ENCODE data around the gene PIGB.
"Not testable (repeated sequence)": the region's sequence is repeated elsewhere in the genome, so short reads cannot be mapped to it uniquely, and the experiment has no call there.

Gene PIGB

DNA sequence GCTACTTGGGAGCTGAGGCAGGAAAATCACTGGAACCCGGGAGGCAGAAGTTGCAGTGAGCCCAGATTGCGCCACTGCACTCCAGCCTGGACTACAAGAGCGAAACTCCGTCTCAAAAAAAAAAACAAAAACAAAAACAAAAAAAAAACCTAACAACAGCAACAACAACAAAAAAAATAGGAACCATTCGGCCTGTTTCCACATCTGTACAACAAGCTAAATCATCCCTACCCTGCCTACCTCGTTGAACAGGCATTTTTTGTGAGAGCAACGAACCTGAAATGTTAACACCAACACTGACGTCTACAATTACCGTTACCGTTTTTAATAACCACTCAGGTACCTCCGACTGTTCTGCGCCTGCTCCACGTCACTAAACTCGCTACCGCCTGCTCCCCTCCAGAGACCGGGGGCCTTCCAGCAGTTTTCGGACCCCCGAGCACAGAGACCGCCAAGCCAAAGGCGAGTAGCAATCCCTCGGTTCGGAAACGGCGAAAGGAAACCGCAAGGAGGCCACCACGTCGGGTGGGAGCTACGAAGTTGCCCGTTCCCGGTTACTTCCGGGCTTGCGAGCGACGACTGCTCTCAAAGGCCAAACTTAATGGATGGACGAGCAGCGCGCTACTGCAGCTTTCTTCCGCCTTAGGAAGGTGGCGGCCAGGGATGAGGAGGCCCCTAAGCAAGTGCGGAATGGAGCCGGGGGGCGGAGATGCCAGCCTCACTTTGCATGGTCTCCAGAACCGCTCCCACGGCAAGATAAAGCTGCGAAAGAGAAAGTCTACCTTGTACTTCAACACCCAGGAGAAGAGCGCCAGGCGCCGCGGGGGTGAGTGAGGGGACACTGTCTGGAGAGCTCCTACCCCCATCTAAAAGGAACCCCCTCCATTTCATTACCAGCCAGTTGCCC is at the start of gene PIGB, which contains the start of gene PIGBOS1:
Gene PIGB (plus strand): TSS at position 635 of the 907 bp plus-strand sequence. CDS start 29 bp downstream, at position 664.
Gene PIGBOS1 (minus strand): TSS at position 536 of the 907 bp plus-strand sequence. CDS start 1,331 bp downstream, outside the sequence.
- peak; percentile 64 for DNase-seq

DNA sequence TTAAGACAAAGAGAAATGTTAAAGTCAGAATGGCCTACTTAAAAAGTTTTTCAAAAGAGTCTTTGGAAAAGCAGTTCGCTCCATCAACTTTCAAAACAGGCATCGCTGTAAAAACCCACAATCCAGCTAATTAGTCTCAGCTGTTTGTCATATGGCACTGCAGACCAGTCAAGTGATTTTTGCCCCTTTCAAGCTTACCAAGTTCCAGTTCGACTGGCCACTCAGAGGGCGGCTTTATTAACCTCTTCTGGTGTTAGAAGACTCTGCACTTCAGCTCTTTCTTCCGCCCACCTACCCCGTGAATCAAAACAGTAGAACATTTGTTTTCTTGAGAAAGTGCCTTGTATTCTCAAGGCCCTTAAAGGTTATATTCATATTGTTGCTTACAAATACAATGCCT is 48.7 kb upstream of the PIGB start:
- no peak for DNase-seq

DNA sequence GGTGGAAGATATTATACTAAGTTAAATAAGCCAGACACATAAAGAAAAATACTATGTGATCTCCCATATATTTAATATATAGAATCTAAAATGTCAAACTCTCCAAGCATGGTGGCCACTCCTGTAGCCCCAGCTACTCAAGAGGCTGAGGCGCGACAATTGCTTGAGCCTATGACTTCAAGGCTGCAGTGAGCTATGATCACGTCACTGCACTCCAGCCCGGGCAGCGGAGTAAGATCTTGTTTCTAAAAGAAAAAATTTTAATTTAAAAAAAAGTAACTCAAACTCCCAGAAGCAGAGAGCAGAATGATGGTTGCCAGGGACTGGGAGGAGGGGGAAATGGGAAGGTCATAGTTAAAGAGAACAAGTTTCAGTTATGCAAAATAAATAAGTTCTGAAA is 42.7 kb upstream of the PIGB start:
- no peak for DNase-seq

DNA sequence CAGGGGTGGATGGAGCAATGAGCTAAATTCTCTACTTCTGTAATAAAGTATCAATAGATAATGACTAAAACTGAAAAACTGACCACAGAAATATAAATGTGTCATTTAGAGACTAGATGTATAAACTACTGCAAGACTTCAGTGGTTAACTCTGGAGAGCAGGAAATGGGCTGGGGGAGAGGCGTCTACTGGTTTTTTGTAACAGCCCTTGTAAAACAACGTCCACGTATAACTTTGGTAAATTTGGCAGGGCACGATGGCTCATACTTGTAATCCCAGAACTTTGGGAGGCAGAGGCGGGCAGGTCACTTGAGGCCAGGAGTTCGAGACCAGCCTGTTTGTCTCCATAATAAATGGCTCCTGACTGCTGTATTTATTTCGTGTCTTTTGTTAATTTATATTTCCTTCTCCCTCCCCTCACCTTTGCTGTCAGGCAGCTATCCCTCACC is 41.9 kb upstream of the PIGB start:
- no peak for DNase-seq

DNA sequence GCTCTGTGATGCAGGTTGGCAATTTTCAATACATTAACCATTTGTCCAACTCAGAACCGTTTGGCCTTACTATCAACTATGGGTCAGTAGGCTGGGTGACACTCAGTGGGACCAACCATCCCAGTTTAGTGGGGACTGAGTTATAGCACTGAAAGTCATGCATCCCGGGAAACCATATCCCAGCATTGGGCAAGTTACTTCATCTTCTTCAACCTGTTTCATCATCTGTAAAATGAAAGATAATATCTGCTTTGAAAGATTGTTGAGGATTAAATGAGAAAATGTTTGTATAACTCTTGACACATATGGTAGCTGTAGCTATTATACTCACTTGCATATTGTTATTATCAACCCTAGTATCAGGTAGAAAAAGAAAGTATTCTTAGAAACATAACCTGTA is 41.3 kb upstream of the PIGB start:
- no peak for DNase-seq

DNA sequence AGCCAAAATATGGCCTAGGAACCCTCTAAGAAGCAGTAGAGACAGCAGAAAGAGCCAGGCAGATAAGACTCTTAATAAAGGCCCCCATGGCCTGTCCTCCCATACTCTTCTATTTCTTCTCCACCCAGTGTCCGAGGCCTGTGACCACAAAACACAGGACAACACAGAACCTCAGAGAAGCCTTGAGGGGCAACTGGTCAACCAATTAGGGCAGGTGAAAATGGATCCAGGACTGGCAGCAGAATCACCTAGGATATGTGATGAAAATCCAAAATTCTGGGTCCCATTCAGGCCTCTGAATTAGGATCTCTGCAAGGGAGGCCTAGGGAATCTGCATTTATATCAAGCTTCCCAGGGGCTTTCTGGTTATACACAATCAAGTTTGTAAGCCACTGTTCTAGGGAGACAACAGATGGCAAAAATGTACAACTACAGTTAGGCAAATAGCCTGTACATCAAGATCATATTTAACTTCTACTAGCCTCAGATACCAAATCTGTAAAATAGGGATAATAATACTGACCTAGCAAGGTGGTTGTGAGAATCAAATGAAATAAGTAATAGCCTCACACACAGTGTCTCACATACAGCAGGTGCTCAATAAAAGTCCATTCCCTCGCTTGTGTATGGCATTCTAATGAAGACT is 39.8 kb upstream of the PIGB start:
- no peak for DNase-seq

DNA sequence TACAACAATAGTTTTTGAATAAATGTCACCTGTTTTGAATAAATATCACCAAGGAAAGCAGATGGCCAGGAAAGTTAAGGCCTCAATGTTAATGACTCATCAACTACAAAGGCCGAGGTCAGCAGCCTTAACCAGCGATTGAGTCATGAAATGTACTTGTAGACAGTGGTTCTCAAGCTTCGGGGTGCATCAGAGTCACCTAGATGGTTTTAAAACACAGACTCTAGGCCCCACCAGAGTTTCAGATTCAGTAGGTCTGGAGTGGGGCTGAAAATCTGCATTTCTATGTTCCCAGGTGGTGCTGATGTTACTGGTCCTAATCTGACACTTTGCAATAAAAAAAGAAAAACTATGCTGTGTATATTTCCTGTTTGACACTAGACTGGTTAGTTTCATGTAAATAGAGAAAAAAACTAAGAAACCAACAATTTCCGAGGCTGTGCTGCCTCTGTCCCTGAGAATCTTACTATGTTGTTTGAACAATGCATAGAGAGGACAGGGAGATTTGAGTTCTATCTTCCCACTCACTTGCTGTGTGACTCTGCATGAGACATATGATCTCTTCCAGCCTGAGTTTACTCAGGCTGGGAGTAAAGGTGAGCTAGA is 39.2 kb upstream of the PIGB start:
- DNase-seq: no peak

DNA sequence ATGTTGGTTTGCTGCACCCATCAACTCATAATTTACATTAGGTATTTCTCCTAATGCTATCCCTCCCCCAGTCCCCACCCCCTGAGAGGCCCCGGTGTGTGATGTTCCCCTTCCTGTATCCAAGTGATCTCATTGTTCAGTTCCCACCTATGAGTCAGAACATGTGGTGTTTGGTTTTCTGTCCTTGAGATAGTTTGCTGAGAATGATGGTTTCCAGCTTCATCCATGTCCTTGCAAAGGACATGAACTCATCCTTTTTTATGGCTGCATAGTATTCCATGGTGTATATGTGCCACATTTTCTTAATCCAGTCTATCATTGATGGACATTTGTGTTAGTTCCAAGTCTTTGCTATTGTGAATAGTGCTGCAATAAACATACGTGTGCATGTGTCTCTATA is 38.4 kb upstream of the PIGB start:
- not testable (repeated sequence) for DNase-seq

DNA sequence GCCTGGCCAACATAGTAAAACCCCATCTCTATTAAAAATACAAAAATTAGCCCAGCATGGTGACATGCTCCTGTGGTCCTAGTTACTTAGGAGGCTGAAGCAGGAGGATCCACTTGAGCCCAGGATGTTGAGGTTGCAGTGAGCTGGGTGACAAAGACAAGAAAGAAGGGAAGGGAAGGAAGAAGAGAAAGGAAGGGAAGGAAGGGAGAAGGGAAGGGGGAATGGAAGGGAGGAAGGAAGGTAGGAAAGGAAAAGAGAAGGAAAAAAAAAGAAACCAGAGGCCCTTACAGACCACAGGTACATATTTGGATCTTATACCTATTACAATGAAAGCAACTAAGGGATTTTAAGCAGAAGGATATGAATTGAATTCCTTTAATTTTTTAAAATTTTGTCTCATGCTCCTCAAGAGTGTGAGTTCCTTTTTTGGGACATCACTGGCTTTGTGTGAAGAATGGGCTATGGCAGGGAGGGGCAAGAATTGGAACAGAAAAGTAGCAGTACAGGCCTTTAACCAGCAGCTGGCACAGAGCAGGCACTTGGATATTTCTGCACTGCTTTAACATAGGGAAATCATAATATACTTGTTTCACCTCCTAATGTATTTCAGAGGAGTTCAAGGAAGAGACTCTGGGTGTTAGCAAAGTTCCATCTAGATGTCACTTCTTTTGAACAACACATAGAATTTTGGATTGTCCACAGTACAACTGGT is 37.3 kb upstream of the PIGB start:
- DNase-seq: no peak

DNA sequence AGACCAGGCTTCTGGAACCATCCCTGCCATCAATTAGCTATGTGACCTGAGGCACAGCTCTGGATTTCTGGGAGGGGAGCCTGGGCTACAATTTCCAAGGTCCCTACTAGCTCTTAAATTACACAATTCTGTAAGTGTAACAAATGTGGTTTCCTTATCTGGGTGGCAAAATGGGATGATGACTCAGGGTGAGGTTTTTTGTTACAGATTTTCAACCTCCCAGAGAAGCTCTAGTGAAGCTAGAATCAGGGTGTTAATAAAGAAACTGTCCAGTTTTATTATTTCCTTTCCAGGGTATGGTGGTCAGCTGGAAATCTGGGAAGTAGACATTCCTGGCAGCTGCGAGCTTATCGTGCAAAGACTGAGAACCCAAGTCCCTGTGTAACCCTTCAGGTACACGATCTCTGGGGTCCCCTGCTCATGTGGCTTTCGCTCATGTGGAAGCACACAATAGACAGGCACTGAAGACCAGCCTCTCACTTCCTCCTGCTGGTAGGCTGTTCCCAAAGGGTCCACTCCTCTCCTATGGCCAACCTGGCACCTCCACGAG is 36.7 kb upstream of the PIGB start:
- no peak for DNase-seq

DNA sequence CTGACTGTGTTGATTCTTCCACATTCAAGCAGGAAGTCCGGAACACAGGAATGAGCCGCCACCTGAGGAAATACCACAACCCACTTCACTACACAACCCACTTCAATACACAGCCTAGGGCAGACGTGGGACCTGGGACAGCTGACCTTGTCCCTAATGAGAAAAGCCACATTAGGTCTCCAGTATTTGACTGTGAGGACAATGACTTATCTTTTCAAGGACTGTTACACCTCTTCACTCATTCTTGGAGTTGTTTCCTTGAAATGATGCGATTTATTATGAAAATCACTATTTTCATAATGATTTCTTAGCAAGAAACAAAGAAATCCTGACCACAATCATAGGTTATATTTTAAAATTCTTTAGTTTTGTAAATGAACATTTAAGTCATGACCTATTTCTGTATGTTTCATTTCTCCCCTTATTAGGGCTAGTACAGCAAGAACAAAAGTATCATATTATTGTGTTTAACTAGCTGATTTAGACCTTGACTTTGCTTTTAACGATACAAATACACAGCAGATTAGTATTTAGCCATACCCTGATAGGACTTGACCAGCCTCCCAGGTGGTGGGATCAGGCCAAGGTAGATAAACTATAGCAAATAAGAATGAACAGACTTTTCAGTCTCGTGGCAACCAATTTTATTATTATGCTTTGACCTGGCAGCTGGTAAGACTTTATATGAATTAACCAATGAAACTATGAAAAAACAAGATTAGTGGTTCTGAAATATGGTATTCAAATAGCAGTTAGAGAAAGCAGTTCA is 35.5 kb upstream of the PIGB start:
- no peak for DNase-seq

DNA sequence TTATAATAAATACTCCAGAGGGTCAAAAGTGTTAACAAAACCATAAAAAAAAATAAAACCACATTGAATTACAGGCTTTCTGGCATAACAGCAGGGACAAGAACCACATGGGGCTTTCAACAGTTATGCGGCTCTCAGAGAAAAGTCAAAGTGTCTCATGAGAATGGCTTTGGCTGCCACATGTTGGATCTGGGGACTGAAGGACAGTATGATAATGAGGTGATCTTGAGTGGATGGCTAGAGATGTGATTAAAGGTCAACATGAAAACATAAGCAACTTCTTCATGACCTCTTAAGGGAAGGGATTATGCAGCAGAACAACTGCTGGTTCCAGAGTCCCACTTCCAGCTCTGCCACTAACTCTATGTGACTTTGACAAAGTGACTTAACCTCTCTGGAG is 34.6 kb upstream of the PIGB start:
- no peak for DNase-seq

DNA sequence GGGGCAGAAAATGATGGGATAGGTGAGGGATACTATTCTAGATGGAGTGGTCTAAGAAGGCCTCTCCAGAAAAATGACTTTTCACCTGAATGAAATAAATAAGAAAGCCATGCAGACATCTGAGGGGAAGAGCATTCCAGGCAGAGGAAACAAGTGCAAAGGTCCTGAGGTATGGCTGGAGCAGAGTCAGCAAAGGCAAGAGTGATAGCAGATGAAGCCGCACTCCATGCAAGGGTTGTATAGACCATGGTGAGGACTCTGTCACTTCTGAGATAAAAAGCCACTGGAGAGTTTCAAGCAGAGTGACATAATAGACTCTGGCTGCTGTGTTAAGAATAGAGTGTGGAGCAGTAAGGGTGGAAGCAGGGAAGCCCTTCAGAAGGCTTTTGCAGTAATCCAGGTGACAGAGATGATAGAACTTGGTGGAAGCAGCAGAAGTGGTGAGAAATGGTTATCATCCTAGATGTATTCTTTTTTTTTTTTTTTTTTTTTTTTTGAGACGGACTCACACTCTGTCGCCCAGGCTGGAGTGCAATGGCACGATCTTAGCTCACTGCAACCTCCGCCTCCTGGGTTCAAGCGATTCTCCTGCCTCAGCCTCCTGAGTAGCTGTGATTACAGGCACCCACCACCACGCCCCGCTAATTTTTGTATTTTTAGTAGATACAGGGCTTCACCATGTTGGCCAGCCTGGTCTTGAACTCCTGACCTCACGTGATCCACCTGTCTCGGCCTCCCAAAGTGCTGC is 32.4 kb upstream of the PIGB start:
- DNase-seq: not testable (repeated sequence)

DNA sequence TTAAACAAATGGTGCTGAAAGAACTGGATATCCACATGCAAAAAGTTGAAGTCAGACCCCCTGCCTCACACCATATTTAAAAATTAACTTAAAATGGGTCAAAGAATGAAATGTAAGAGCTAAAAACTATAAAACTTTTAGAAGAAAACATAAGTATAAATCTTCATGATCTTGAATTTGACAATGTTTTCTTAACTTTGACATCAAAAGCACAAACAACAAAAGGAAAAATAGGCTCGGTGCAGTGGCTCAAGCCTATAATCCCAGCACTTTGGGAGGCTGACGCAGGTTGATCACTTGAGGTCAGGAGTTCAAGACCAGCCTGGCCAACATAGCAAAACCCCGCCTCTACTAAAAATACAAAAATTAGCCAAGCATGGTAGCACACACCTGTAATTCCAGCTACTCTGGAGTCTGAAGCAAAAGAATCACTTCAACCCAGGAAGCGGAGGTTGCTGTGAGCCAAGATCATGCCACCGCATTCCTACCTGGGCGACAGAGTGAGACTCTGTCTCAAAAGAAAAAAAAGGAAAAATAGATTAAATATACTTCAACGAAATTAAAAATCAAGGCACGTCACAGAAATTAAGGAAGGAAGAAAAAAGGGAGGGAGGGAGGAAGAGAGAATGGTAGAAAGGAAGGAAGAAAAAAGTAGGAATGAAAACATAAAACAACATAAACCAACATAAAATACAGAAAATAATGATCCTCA is 30.9 kb upstream of the PIGB start:
- no peak for DNase-seq

DNA sequence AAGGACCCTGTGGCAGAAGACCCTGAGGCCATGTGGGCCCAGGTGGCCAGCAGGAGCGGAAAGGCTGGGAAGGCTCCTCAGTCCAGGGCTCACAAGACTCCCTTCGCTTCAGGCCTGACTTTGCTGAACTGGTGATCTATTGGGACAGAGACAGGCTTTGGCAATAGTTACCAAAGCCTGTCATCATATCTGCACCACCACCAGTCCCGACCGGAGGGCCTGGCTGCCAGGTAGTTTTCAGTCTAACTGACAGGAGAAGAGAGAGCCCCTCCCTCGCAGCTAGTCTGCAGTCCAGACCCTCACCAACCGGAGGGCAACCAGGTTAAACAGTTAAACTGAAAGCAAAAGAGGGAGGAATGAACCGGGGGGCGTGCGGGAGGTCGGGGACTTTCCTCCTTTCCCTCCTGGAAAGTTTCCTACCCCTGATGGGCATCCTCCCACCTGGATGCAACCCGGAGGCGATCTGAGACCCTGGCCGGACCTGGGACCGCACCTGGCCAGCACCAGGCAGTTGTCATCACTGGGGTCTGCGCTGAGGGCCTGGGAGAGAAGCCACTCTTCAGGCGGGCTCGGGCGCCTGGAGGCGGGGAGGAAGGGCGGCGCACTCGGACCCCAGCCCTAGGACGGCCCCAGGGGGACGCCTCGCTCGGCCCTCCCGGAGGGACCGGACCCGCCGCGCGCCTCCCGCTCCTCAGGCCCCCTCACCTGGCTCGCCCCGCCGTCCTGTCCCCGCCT is 29.8 kb upstream of the PIGB start:
- DNase-seq: no peak

DNA sequence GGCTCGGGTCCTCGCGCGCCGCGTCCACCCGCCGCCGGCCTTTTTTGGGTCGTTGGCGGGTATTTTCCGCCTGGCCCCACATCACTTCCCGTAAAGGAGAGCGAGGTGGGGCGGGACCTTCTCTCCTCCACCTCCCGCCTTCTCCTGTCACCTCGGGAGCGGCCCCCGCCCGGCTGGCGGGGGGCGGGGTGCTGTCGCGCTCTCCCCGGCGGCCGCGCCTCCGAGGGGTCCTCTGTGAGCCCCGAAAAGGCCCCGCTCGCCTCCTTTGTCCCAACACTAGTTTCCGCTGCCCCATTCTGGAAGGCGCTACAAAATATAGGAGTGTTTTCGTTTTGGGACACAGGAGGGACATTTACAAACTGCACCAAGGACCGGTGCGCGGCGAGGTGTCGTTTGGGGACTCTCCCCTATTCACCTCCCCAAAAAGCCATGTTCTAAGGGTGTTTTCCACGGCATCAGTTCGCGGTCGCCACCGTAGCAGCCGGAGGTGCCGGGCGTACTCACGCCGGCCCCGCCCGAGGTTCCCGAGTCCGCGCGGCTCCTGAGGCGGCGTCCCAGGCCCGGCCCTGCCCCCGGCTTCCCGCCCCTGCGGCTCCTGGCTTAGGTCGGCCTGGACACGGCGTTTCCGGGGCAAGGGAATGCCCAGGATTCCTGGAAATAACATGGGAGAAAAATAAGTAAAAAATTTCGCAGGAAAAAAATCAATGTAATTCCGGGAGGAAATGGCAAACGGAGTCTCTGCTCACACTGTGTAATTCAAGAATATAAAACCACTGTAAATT is 29.1 kb upstream of the PIGB start, which contains the start of gene RAB27A:
Gene RAB27A (minus strand): TSS at position 68 of the 782 bp plus-strand sequence. CDS start 54,879 bp downstream, outside the sequence.
- peak; percentile 31 for DNase-seq

DNA sequence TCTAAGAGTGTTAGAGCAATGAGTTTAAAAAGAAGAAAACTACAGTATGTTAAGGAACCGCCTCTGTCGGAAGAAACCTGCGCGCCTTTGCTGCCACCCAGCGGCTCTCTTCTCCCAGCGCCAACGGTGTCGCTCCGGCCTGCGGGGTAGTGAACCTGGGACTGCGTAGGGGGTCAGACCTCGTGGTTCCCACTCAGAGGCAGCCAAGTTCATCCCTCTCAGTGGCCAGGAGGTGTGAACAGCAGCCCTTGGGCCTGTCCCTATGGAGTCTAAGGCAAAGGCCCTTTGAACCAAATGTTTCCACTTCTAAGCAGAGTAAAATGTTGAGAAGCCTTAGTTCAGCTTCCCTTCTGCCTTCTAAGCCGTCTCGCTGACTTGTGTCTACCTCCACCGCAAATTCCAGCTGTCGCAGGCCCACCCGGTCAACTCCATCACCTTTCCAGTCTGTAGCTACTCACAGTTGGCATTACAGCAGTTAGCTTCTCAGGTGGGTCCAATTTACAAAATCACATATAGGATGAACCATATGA is 28.4 kb upstream of the PIGB start:
- peak; percentile 52 for DNase-seq

DNA sequence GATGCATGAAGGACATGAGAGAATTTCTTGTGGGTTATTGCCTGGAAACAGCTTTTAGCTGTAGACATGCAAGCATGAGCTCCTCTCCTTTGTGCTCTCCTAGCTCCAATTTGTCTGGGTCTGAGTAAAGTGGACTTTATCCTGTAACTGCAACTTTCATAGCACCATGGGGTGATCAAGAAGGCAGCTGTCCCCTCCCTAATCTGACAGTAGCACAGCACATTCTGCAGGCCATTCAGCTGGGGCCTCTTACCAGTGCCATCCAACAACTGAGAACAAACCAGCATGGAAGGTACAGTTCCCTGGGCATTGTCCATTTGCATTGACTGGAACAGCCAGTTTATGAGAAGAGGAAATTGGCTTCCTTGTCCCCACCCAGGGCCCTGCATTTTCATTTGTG is 21.7 kb upstream of the PIGB start:
- no peak for DNase-seq

All from NCI-H1436 (cell line).